Urinary bladder (tissue), 4 donors: Measurements from ENCODE around the gene RELN. TPM values are rescaled to one million over a fixed set of nuclear protein-coding genes. Genes with fewer than 3 reads are reported as not detected.
"Not testable (repeated sequence)": the region's sequence is repeated elsewhere in the genome, so short reads cannot be mapped to it uniquely, and the experiment has no call there.

Experiments
- DNase-seq: peaks from one replicate; pipeline ENCODE4 v3.0.0-alpha.2; 2015; ENCODE audit errors: extremely low spot score
- H3K27ac ChIP-seq: one replicate; pipeline ENCODE4 v1.5.1; 2013; ENCODE audit warnings: low read depth, mild to moderate bottlenecking, moderate library complexity
- H3K36me3 ChIP-seq: one replicate; pipeline ENCODE4 v1.6.1; 2013; ENCODE audit warnings: mild to moderate bottlenecking, moderate library complexity; ENCODE audit not compliant: insufficient read depth
- H3K4me1 ChIP-seq: one replicate; pipeline ENCODE4 v1.6.1; 2013; ENCODE audit warnings: mild to moderate bottlenecking, moderate library complexity; ENCODE audit not compliant: insufficient read depth
- H3K4me3 ChIP-seq: one replicate; pipeline ENCODE4 v1.5.1; 2013; ENCODE audit warnings: low read depth, low read length
- WGBS: extraction: QIAGEN DNeasy Blood & Tissue Kit; methylation state at CpG from one replicate; pipeline ENCODE4 v1.1.7; 2013; 5-methylcytosine and 5-hydroxymethylcytosine counted together
- polyA plus RNA-seq: library from polyadenylated mRNA; stranded (reverse); fragments of 200-250 nt; gene quantifications from one replicate; pipeline ENCODE4 v1.2.3, GENCODE V29; 2013
- total RNA-seq: library from RNA; depleted of rRNA; stranded (reverse); fragments of >200 nt; gene quantifications from one replicate; pipeline ENCODE4 v1.2.3, GENCODE V29; 2014
- donor health status: healthy with polysubstance abuse.
- donor health status: healthy.

The RELN gene
- total and polyA plus RNA-seq, 2 donors = 3.8 to 26.3 TPM

DNA sequence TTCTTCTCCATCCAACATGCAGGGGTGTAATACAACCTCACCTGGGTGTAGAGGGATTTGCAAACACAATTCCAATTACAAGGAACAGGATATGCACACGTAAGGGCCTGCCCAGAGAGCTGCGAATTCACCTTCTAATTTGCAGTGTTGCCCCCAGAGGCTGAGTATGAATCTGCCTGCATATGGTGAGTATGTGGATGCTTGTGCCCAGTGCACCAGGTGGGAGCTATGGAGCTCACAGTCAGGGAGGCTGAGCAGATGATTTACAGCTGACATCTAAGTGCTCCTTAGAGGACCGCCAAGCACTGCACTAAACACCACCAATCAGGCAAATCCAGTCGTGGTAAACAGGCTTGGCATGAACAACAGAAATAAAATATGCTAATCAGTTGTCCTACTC, 132.0 kb downstream of the RELN start:
- H3K4me1 ChIP-seq = no peaks in the 10 kb centered on the region
- DNase-seq = no peak
- H3K27ac ChIP-seq = no peak overlapping the region
- 33% methylated on average over 4 of the region's 4 CpGs for WGBS
- no peak overlapping the region for H3K4me3 ChIP-seq
- no peaks in the 10 kb centered on the region for H3K36me3 ChIP-seq

DNA sequence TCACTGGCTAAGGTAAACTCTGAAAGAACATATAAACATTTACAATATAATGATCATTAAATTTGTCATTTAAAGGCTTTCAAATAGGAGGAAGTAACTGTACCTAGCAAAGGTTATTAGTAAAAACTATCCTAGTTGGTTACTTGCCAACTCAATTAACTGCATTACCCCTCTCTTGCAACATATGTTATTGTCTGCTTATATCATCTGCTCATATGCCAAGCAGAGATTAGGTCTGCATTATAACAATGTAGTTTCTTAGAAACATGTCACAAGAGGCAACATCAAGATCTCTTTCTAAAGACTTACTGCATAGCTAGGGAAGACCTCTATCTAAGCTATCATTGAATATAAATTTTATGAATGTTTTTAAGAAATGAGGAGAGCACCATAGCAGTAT, 132.5 kb downstream of the RELN start:
- Histone ChIP-seq H3K4me1 (no peaks in the 10 kb centered on the region), H3K27ac (no peak overlapping the region), H3K4me3 (no peak overlapping the region), H3K36me3 (no peaks in the 10 kb centered on the region)
- no peak for DNase-seq

DNA sequence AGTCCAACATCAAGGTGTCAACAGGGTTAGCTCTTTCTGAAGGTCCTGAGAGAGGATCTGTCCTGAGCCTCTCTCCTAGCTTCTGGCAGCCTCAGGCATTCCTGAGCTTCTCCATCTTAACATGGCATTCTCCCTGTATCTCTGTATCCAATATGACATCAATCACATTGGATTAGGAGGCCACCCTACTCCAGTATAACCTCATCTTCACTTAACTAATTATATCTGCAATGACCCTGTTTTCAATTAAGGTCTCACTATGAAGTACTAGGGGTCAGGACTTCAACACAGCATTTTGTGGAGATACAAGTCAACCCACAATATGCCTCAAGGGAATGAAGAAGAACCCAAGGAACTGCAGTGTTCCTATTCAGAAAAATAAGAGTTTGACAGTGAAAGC, 133.8 kb downstream of the RELN start:
- no peaks in the 10 kb centered on the region for H3K4me1 ChIP-seq
- H3K4me3 ChIP-seq = no peak overlapping the region
- H3K36me3 ChIP-seq = no peaks in the 10 kb centered on the region
- no peak overlapping the region for H3K27ac ChIP-seq
- no peak for DNase-seq

DNA sequence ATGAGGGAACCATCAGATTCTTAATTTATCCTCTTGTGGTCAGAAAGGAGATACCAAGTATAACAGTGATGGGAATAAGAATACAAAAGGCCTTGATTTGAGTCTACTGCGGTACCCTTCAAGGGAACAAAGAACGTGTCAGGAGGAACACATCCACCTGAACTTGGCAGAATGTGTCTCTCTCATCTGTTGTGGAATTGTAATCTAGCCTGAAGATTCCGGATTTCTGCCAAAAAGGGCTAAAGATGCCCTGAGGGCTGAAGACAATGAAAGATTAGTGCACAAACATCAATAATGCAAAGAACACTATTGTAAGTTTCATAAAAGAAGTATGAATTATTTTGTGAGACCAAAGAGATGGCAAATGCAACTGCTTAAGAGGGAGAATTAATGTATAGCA, 134.8 kb downstream of the RELN start:
- Histone ChIP-seq H3K4me1 (no peaks in the 10 kb centered on the region), H3K27ac (no peak overlapping the region), H3K4me3 (no peak overlapping the region), H3K36me3 (no peaks in the 10 kb centered on the region)
- no peak for DNase-seq
- WGBS = 79% methylated on average over 3 of the region's 3 CpGs

DNA sequence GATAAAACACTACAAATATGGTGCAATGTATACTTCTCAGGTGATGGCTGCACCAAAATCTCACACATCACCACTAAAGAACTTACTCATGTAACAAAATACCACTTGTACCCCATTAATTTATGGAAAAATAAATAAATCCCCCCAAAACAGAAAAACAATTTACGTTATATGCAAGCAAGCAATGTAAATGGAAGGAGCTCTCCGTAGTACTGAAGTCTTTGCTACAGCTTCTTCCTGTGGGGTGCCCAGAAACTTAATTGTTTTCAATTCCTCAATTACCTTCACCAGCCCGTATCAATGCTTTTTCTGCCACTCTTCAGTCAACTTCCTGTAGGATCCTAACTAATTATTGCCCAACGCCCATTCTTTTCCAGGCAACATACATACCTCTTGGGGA, 138.1 kb downstream of the RELN start:
- WGBS = 45% methylated on average over 4 of the region's 4 CpGs
- DNase-seq = no peak
- Histone ChIP-seq H3K36me3 (no peaks in the 10 kb centered on the region), H3K4me3 (no peak overlapping the region), H3K4me1 (no peaks in the 10 kb centered on the region), H3K27ac (no peak overlapping the region)

DNA sequence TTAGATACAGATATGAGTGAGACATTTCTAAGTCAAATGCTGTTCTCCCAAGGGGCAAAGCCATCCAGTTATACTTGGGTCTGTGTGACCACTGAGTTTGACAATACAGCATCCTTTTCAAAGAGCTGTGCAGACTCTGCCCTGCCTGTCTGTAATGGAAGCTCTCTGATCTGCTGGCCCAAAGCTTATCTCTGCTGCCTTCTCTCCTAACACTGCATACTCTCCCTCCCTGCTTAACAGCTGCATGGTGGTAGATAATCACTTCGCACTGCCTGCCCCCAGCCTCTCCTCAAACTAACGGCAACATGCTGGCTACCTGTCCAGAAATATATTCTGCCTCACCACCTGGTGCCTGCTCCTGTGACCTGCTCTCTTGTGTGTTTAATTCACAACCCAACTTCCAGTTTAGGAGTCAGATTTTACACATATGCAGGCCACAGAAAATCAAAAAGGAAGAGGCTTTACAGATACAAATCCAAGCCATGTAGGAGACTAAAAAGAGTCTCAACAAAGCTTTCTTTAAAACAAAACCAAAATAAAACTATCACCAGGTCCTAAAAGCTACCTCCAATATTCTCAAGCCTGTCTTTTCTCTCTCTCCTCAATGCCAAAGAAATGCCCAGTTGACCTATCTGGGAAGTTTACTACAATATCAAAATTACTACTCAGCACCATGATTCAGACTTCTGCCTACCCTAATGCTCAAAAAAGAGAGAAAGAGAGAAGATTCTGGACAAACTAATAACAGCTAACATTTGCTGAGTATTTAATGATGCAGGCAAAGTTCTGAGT, 145.6 kb downstream of the RELN start:
- DNase-seq = no peak

DNA sequence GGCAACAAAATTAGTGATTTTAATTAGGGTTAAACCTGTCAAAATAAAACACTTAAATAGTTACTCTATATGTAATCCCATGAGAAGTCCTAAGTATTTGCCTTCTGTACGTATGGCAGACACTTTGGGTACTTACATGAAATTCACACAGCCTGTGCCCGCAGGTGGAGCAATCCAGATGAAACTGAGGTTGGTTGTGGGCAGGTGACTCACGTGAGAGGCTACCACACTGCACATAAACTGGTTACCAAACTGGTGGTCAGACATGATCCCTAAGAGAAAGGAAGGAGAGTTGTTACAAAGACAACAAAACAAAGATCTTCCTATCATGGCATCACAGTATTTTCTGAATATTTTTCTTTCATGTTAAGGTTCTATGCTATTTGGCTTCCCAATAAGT, 156.1 kb downstream of the RELN start:
- no peak overlapping the region for H3K27ac ChIP-seq
- no peak overlapping the region for H3K4me3 ChIP-seq
- WGBS = 79% methylated on average over 3 of the region's 3 CpGs

More for the DNA sequence above, 145.6 kb downstream of the RELN start:
- Histone ChIP-seq H3K27ac (no peak overlapping the region), H3K4me1 (no peaks in the 10 kb centered on the region), H3K36me3 (no peaks in the 10 kb centered on the region), H3K4me3 (no peak overlapping the region)
- 63% methylated on average over 2 of the region's 2 CpGs for WGBS

DNA sequence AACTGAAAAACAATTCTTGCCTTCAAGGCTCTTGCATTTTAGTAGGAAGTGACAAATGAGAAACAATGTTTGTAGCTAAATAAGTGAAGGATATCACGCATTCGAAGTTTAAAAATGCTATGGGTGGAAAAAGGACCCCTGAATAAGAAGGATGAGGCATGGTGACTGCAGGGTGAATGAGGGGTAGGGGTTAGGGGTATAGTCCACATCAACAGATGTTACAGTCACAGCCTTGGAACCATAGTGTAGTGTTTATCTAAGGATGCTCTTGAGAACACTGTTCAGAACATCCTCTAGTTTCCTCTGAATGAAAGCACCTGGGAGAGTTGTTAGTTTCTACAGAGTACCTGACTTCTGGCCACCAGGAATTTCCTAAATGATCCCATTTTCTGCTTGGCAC, 157.0 kb downstream of the RELN start:
- WGBS = 77% methylated on average over 2 of the region's 2 CpGs
- Histone ChIP-seq H3K36me3 (no peaks in the 10 kb centered on the region), H3K4me3 (no peak overlapping the region), H3K27ac (no peak overlapping the region), H3K4me1 (no peaks in the 10 kb centered on the region)
- DNase-seq = no peak

More for the DNA sequence above, 156.1 kb downstream of the RELN start:
- Histone ChIP-seq H3K36me3 (no peaks in the 10 kb centered on the region), H3K4me1 (no peaks in the 10 kb centered on the region)
- no peak for DNase-seq

DNA sequence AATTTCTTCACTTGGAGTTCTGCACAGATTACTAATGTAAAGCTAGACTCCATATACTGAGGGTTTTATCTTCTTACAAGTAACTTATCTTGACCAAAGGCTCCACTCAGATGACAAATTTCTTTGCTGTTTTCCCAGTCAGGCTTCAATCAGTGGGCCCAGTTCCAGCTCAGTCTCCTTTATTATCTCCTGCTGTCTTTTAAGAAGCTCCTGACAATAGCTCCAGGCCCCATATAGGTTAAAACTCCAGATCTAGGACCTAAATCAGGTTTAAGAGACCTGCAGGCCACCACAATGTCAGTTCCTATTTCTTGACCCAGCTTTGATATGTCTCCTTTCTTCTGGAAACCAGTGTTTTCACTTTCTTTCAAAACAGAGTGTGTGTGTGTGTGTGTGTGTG, 165.2 kb downstream of the RELN start:
- Histone ChIP-seq H3K36me3 (no peaks in the 10 kb centered on the region), H3K4me3 (no peak overlapping the region), H3K27ac (no peak overlapping the region), H3K4me1 (no peaks in the 10 kb centered on the region)
- DNase-seq = no peak

DNA sequence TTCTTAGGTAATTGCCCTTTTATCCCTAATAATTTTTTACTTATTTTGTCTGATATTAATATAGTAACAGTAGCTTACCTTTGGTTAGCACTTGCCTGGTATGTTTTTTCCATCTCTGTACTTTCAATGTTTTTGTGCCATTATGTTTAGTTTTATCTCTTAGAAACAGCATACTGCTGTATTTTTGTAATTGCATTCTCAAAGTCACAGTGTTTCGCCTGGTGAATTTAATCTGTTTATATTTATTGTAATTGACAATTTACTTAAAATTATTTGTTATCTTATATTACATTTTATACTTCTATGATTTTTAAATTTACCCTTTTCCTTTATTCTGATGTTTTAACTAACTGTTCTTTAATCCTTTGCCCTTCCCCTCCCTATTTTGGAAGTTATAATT, 166.4 kb downstream of the RELN start:
- H3K27ac ChIP-seq = no peak overlapping the region
- no peak overlapping the region for H3K4me3 ChIP-seq
- no peaks in the 10 kb centered on the region for H3K4me1 ChIP-seq
- DNase-seq = no peak
- WGBS = 93% methylated on average over 1 of the region's 1 CpG
- H3K36me3 ChIP-seq = no peaks in the 10 kb centered on the region

DNA sequence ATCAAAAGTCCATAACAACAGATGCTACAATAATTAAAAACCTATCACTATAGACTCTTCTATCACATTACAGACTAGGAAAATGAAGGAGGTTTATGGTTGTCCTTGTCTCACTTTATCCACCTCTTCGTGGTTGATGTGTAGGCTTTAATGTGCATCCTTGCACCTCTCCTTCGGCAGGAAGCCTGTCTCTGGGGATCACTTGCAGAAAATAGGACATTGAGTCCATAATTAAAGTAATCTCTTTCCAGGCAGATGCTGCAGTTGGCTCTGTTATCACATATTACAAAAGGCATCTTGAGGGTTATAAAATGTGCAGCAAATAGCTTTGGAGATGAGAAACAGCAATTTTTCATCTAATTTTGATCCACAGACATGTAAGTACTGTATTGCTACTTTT, 168.4 kb downstream of the RELN start:
- no peaks in the 10 kb centered on the region for H3K4me1 ChIP-seq
- 34% methylated on average over 2 of the region's 2 CpGs for WGBS
- DNase-seq = no peak
- no peaks in the 10 kb centered on the region for H3K36me3 ChIP-seq
- no peak overlapping the region for H3K4me3 ChIP-seq
- H3K27ac ChIP-seq = no peak overlapping the region

DNA sequence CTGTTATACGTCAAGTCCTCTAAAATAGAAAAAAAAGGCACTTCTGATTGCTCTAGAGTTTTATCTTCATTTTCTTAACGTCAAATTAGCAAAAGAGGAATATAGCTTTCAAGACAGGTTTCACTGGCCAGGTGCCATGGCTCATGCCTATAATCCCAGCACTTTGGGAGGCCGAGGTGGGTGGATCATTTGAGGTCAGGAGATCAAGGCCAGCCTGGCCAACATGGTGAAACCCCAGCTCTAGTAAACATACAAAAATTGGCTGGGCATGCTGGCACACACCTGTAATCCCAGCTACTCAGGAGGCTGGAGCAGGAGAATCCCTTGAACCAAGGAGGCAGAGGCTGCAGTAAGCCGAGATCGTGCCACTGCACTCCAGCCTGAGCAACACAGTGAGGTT, 173.5 kb downstream of the RELN start:
- not testable (repeated sequence) for H3K27ac ChIP-seq, H3K4me1 ChIP-seq, H3K36me3 ChIP-seq, DNase-seq, H3K4me3 ChIP-seq
- 73% methylated on average over 5 of the region's 5 CpGs for WGBS

DNA sequence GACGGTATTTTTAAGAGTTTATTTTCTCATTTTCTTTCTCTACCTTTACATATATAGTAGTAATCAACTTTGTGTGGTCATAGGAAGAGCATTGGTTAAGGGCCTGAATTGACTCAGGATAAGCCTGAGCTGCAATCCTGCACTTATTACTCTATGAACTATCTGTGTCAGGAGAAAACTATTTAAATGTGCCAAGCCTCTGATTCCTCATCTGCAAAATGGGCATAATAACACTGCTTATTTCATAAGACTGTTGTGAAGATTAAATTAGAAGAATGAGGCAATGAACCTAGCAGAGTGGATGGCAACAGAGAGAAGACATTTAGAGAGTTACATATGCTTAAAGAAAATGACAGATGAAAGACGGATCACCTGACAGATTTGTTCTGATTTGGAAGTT, 175.5 kb downstream of the RELN start:
- no peaks in the 10 kb centered on the region for H3K4me1 ChIP-seq
- no peak for DNase-seq
- no peaks in the 10 kb centered on the region for H3K36me3 ChIP-seq
- H3K27ac ChIP-seq = no peak overlapping the region
- no peak overlapping the region for H3K4me3 ChIP-seq
- 86% methylated on average over 2 of the region's 2 CpGs for WGBS

DNA sequence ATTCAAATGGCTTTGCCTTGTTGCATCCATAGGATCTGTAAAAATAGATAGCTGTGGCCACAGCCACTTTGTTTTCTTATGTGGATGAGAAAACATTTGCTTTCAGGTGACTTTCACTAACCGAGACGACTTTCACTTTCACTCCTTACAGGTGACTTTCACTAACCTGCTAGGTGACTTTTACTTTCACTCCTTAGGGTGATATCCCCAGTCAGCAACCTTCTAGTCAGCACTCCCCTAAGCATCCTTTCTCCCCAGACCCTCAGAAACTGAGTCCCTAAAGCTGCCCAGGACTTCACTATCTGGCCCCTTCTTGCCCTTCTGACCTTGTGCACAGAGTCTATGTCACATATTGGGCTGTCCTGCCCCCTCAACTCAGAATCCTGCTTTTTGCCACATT, 177.5 kb downstream of the RELN start:
- no peak for DNase-seq
- Histone ChIP-seq H3K27ac (no peak overlapping the region), H3K4me3 (no peak overlapping the region), H3K36me3 (no peaks in the 10 kb centered on the region), H3K4me1 (no peaks in the 10 kb centered on the region)
- WGBS = 58% methylated on average over 2 of the region's 2 CpGs

DNA sequence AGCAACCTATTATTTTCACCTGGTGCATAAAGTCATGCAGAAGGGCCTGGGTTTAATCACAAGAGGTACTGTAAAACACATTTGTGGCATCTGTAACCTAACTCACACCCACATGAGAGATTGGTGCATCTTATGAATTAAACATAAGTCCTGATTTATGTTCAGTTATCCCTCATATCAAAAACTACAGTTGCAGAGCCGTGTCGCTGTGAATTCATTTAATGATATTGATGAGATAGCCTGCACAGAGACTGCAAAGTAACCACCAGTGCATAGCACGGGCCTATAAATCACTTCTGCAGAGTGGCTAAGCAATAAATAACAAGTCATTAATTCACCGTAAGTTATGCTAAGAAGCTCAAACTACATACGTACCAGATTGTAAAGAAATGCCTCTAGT, 178.2 kb downstream of the RELN start:
- Histone ChIP-seq H3K27ac (no peak overlapping the region), H3K36me3 (no peaks in the 10 kb centered on the region), H3K4me1 (no peaks in the 10 kb centered on the region), H3K4me3 (no peak overlapping the region)
- 44% methylated on average over 5 of the region's 5 CpGs for WGBS
- DNase-seq = no peak
